D341Med (cell line): ENCODE data around the gene AKAP13.

ENCODE experiments used
- DNase-seq: peaks from one replicate; pipeline ENCODE4 v3.0.0; 2012; ENCODE audit warnings: low spot score

Gene AKAP13

DNA sequence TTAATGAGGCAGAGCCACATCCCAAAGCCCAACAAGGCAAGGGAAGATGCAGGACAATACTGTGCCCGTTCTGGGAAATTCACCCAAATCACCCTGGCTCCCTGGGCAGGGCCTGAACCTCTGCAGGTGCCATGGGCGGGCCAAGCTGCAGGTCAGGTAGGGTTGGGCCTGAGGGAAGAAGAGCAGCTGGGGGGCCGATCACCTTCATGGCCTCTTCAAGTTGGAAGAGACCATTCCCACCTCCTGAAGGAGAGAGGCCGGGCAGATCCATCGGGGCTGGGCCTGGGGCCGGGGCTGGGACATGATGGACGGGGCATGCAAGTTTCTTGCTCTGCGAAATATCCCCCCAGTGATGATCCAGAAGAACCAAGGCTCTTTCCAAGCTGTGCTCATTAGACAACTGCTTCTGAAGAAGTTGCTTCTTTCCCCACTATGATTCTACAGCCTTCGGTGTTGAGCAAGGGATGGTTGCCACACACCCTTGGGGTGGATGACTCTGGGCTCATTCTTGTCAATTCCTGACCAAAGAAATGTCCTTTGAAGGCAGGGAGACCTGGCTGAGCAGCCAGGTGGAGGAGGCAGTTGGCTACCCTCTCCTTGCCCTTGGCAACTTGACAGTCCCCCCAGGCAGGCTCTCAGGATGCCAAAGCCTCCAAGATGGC lies 376.1 kb downstream of the AKAP13 start:
- peak; percentile 14 for DNase-seq

DNA sequence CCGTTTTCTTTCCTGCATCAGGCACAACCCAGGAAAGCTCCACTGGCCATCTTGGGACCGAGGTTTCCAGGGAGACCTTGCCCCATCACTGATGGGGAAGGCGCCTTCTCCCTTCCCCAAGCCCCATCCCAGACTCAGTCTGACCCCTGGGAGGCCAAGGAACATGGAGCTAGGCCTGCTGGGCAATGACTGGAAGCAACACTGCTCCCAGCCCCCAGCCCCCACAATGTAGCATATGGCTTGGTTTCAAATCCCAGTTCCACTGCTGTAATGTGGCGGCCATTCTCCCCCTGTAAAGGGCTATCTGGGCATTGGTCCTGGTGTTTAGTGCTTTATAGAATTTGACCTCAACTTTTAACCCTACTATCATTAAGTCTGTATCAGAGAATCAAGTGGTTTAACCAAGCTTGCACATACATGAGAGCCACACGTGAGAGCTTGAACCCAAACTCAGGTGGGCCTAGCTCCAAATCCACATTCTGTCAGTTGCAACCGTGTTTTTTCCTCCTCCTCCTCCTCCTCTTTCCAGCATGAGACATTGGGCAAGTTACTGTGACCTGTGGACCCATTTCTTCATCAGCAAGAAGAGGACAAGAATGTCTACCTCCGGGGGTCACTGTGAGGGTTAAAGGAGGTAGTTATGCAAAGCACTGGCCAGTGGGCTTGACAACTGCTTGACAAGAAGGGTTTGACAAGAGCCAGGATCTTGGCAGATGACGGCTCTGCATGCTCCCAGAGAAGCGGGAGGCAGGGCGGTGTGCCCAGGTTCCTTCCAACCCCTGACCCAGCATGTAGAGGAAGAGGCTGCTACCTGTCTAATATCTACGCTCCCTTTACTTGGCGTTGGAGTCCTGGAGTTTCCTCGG lies 376.9 kb downstream of the AKAP13 start:
- DNase-seq: peak; percentile 21

DNA sequence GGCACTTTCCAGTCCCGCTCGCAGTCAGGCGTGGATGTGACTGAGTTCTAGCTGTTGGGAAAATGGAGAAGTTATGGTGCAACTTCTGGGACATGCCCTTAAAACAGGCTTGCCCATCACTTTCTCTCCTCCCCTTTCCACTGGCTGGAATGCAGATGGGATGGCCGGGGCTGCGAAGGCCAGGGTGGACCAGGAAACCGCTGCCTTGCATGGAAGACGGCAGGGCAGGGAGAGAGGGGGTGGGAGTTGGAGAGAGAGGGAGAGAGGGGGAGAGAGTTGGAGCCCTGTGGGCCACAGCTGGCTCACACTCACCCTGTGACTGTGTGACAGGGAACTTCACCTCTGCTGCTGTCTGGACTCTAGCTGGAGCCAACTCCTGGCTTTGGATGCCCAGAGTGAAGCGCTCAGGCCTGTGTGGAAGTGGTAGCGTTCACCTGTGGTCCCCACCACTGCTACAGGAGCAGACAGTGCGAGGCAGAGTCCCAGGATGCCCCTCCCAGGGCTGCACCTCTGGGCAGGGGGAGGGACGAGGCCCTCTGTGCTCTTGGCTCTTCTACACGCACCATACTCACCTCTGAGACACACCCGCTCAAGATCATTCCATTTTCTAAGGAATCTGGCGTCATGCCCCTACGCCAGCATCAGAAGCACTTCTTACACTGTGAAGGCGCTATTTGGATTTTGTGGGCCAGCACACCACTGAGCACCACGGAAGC lies 377.7 kb downstream of the AKAP13 start:
- DNase-seq: no peak

DNA sequence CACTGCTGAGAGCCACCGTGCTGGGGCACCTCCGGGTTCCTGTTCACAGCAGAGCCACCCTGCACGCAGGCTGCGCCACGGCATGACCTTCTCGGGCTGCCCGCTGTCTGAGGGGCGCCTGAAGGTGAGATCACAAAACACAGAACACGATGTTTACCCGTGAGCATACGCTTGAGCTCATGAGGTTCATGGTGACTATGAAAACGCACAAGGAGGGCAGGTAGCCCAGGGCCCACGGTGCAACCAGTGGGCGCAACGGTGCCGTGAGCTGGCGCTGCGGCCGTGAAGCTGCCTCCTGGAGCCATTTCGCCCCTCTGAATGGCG lies 378.2 kb downstream of the AKAP13 start:
- DNase-seq: no peak

DNA sequence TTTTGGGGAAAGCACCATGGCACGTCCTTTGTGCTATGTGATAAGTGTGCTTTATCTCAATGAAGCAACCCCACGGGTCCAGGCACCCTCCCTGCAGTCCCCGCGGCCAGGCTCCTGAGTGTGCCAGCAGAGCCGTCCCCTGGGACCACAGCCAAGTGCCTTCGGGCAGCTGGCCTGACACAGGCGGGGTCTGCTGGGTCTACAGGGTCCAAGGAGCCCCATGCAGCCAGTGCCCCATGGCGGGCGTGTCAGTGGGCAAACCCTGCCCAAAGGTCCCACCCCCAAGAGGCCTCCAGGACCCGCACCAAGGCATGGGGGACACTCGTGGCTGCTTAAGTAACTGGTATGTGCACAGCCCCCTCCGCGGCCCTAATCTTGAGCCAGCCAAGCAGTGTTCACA lies 379.0 kb downstream of the AKAP13 start:
- DNase-seq: no peak

DNA sequence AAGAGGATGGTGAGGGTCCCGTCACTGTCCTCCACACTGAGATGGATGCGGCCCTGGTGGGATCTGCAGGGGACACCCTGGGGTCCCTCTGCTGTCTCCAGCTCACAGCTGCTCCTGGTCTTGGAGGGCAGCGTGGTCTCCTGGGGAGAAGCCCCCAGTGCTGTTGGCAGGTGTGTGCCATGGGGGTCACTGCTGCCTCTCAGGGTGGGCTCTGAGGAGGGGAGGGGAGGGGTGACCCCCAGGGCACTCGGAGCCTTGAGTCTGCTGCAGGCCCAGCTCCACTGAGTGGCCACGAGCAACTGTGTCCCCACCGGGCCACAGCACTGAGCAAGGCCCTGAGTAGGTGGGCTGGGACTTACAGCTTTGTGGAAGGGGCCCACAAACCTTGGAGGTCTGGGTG lies 379.6 kb downstream of the AKAP13 start:
- no peak for DNase-seq

DNA sequence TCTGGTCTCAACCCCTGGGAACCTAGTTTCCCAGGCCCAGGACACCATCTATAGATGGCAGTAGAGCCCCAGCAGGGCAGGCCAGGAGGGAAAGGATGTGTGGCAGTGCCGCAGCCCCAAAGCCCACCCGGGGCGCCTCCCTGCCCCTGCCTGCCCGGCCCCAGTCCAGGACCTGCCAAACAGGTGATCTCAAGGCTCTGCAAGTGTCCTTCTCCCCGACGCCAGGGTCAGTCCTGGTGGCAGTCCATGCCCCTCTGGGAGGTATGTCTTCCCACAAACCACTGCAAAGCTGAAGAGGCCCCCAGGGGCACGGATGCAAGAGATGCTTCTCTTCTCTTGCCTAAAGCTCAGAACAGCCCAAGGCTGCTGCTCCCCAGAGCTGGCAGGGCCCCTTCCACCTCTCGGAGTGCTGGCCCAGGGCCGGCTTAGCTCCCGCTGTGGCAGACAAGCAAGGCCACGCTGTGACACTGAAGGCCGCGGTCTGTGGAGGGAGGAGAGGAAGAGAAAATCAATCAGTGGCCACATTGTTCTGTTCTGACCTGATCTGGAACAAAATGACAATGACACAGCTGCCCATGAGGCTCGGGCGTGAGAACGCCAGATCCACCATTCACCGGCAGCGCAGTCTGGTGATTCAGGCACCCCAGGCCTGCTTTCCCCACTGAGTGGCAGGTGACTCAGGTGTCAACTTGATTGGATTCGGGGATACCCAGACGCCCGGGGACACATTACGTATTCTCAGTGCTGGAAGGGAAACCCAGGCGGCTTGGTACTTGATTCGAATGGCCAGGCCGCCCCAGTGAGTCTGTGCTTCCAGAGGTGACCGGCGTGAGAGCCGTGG lies 380.3 kb downstream of the AKAP13 start:
- peak; percentile 69 for DNase-seq

DNA sequence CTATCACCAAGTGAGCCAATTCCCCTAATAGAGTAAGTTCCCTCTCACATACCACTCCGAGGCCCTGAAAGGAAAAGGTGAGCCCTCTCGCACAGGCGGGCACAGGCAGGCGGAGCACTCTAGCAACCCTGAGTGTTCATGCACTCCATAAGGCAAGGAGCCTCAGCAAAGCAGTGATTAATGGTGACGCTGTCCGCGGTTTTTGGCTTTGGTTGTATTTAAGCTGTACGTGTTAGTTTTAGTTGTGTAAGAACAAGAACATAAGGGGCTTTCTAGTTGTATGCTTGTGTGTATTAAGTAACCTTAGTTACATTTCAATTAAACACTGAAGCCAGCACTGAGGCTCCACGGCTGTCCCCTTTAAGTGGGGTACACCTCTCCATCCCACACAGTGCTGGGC lies 381.2 kb downstream of the AKAP13 start:
- no peak for DNase-seq

DNA sequence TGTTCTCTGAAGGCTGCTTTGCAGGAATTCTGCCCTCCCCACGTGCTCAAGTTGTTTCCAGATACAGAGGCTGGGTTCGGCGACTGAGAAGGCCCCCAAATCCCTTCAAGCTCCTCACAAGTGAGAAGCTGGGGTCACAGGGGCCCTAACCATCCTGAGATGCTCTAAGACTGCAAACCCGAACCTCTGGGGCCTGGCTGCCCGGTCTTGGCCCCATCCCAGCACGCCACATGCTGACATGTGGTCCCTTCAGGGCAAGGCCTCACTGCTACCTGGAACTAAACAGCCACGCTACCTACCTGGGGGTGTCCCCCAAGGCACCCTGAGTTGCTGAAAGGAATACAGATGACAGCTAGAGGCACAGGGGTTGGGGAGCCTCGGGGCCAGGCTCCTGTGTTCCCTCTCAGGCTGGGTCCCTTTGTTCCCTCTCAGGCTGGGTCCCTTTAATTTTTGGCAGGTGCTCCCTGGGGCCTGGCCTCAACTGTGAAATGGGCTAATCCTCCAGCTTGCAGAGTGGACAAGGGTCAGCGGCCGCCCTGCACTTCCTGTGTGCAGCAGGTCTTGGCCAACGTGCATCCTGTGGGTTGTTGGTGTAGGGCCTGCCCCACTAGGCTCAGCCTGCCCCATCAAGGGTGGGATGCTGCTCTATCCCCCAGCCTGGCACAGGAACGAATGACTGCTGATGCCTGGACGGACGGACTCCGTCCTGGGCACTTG lies 381.8 kb downstream of the AKAP13 start:
- DNase-seq: no peak

DNA sequence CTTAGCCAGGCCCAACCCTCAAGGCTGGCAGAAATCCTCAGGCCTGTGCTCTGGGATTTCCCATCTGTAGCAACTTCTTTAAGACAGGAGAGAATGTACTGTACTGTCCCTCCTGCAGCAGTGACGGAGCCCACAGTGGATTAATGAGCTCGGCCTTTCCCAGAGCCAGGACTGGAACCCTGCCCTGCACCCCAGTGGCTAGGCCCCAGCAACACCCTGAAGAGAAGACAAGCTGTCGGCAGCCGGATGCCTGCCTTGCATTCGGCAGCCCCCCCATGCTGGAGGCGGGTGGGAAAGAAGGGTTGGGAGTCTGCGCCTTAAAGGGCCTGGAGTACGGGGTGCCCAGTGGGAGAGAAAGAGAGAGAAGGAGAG lies 382.3 kb downstream of the AKAP13 start:
- DNase-seq: no peak

DNA sequence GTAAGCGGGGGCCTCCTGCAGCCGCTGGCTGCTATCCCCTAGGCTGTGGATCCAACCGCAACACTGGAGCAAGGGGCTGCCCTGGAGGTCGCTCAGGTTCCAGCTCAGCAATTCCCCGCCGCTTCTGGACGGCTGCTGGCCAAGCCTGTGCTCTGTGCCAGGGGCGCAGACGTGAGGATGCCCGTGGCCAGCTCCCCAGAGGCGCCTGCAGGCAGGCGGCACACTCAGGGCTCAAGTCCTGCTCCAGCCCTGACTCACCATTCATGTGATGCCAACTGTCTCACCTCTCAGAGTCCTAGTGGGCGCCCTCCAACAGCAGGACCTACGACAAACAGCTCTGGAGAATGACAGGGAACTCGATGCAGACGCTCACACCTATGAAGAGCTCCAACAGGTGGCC lies 382.8 kb downstream of the AKAP13 start:
- no peak for DNase-seq

DNA sequence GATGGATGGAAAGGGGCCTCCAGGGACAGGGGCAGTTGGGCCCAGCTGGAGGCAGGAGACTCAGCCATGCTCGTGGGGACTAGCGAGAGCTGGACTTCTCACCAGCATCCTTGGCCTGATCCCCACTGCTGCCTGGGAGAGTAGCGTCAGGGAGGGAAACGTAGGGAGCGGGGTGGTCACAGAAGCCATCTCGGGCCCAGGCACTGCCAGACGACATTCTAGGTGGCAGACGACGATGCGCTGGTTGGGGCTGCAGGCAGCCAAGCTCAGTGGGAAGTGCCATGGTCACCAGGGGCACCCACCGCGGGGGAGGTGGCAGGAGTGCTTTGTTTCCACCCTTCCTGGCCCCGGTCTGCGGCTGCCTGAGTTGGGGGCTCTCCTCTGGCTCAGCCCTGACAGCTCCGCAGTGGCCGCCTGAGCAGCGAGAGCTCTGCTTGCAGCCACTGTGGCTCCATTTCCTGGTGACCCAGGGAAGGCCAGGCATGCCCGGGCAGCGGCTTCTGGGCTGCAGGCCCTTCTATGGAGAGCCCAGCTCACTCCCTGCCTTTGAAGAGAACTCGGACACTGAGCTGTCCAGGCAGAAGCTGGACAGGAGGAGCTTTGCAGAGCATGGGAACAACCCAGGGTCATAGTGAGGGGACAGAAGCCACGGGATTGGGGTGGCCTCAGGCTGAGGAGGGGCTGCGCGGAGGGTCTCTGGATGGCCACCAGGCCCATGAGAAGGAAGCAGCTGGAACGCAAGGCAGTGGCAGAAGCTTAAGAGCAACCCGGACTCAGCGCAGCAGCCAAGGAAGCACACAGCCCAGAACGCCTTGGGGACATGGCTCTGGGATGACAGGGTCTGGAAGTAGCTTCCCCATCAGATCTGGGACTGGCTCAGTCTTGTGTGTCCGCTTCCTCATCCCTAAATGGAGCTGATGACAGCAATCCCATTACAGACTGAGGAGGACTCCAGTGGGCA lies 383.6 kb downstream of the AKAP13 start:
- DNase-seq: no peak

DNA sequence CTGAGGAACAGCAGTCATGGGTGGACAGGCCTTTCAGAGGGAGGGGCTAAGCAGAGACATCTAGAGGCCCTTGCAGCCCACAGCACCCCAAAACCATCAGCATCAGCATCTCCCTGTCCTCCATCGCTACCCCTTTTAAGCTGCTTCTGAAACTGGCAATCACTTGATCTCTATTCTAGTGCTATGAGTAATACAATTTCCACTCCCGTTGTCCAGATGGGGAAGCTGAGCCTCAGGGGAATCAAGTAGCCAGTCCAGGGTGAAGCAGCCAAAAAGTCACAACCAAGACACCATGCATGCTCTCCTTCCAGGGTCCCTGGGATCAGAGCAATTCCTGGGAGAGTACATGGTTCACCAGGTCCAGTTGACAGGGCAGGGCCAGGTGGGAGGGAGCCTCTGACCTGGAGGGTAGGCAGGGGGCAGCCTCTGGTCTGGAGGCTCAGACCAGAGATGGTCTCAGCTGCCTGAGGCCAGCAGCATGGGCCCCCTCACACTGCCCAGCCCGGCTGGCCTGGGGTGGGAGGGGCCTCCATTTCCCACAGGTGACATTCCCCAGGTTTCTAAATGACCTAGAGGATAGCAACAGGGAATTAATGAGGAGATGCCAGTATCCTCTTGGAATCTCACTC lies 384.4 kb downstream of the AKAP13 start:
- DNase-seq: no peak

DNA sequence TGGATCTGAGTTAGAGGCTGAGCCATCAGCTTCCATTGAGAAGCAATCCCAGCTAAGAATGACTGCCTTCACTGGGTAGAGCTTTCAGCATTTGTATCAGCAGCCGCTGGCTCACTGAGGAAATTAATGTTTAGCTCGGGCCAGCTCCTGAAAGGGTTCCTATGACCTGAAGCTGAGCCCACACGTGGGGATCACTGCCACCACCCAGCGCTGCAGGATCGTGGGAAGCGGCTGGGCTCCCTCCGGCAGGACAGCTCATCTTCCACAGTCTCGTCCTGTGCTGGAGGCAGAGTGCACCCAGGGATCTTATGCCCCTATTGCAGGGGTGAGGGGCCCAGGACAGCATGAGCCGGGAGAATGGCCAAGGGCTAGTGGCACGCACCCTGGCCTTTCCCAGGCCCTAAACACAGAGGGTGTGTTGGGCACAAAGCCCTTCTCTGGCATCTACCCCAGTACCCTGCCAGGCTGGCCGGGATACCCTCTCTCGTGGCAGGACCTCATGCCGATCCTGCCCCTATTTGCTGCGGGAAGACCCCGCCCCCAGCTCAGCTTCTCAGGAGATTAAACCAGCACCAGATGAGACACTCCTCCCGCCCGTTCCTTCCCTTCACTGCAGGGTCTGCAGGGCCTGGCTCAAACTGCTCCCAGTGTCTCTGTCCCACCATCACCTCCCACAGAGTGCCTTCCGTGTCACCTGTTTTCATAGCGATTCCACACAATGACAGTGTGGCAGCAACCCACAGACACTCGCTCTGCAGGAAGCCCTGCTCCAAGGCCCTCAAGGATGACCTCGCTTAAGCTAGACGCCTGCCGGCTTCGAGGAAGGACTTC lies 385.8 kb downstream of the AKAP13 start:
- DNase-seq: peak; percentile 59

DNA sequence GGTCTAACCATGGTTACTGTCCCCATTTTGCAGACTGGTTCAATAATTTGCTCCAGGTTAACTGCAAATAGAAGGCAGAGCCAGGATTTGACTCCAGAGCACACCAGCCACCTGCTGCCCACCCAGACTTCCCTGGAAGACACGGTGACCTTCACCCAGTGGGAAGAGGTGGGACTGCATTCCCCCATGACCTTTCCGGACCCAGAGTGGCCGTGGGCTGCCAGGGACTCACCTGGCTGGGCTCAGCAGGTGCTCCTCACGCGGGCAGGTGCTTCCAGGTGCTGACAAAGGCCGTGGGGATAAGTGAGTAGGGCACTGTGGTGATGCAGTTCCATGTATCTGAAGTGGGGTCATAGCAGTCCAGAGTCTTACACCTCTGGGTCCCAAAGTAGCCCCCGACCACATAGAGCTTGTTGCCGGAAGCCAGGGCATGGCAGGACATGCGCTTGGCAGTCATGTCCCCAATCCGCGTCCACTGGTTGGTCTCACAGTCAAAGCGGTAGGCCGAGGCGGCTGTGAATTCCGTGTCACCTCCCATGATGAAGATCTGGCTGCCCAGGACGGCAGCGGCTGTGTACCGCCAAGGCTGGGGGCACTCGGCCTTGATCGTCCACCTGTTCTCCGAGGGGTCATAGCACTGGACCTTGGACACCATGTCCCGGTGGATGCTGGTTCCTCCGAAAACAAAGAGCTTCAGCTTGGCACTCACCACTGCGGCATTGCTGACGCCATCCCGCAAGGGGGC lies 387.6 kb downstream of the AKAP13 start:
- no peak for DNase-seq

DNA sequence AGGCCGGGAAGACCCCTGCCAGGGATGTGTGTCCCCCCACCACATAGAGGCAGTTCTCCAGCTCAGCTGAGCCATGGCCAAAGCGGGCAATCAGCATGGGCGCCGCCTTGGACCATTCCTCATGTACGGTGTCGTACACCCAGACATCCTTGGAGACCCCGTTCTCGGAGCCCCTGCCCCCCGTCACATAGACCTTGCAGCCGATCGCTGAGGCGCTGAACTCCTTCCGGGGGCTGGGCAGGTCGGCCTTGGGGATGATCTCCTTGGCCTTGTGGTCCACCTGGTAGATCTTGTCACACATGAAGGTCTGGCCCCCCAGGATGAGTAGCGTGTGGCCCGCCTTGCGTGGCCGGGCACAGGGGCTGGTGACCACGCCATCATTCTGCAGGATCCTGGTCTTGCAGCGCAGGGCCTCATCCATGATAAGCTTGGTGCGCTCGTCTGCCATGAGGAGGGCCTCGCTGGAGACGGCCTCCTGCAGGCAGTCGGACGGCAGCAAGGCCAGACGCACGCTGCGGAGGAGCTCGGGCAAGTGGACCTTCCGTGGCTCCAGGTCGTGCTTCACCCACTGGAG lies 388.3 kb downstream of the AKAP13 start:
- no peak for DNase-seq

DNA sequence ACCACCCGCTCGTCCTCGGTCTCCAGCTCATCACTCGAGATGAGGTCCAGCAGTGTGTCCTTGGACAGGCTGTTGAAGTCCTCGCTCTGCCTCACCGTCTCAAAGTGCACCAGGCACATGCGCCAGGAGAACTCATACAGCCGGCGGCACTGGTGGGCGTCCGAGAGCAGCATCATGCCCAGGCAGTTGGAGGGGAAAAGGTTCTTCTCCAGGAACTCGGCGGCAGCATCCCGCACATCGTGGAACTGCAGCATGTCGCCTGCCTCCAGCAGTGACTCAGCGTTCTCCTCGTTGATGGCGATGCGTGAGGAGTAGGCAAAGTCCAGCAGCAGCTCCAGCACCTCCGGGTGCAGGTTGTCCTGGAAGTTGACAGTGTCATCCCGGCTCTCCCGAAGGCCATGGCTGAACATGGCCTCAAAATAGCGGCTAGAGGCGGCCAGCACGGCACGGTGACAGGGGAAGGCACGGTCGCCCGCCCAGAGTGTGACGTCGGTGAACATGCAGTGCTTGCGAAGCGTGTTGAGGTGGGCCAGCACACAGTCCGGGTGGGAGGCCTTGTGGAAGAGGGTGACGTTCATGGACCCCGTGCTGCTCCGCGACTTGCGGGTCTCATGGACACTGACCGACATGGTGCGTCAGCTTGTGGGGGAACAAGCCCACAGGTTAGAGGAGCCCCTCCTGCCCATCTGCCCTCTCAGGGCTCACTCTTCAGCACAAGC lies 388.9 kb downstream of the AKAP13 start:
- no peak for DNase-seq
